NCI-H1436 (cell line): ENCODE measurements around the gene SLC27A3.
A peak's percentile ranks its signal among the peaks of the same experiment; 100 is the strongest.
"Not testable (repeated sequence)": the region's sequence is repeated elsewhere in the genome, so short reads cannot be mapped to it uniquely, and the experiment has no call there.

ENCODE experiments used
- DNase-seq: peaks from one replicate; lab custom pipeline; 2025; lab: John Stamatoyannopoulos, UW

Gene SLC27A3

GRCh38 chr1:153779781-153780541, 4.8 kb downstream of the SLC27A3 start:
- no peak for DNase-seq

DNA sequence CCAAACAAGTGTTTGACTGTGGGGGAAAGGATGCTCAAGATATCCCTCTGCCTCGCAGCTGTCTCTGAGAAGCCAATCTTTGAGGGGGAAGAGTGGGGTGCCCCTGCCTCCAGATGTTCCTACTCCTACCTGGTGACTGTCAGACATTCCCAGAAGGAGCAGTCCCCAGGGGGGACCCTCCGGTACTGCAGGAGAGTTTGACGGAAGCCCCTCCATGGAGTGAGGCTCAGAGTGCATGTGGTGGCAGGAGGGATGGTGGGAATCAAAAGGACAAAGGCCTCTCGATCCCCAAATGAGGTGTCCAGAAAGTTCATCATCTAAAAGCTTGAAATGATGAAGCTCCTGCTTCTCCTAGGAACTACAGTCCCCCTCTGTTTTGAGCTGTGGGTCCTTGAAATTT, 5.3 kb downstream of the SLC27A3 start:
- no peak for DNase-seq

- not testable (repeated sequence) for DNase-seq
Measured at GRCh38 chr1:153782648-153783047, 7.4 kb downstream of the SLC27A3 start.

- peak; percentile 86 for DNase-seq
Measured at GRCh38 chr1:153783233-153784190, 8.3 kb downstream of the SLC27A3 start.

DNA sequence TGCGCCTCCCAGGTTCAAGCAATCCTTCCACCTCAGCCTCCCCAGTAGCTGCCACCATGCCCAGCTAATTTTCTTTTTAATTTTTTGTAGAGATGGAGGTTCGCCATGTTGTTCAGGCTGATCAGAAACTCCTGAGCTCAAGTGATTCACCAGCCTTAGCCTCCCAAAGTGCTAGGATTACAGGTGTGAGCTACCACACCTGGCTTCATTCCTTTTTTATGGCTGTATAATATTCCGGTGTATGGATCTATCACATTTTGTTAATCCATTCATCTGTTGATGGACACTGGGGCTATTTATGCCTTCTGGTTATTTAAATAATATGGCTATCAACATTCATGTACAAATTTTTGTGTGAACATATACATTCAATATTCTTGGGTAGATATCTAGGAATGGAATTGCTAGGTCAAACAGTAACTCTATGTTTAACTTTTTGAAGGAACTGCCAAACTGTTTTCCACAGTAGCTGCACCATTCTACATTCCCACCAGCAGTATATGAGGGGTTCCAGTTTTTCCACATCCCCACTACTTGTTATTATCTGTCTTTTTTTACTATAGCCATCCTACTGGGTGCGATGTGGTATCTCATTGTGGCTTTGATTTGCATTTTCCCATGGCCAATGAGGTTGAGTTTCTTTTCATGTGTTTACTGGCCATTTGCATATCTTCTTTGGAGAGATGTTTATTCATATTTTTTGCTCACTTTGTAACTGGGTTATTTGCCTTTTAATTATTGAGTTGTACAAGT, 11.0 kb downstream of the SLC27A3 start:
- DNase-seq = no peak

- no peak for DNase-seq
Measured at GRCh38 chr1:153789478-153790034, 14.3 kb downstream of the SLC27A3 start.

DNA sequence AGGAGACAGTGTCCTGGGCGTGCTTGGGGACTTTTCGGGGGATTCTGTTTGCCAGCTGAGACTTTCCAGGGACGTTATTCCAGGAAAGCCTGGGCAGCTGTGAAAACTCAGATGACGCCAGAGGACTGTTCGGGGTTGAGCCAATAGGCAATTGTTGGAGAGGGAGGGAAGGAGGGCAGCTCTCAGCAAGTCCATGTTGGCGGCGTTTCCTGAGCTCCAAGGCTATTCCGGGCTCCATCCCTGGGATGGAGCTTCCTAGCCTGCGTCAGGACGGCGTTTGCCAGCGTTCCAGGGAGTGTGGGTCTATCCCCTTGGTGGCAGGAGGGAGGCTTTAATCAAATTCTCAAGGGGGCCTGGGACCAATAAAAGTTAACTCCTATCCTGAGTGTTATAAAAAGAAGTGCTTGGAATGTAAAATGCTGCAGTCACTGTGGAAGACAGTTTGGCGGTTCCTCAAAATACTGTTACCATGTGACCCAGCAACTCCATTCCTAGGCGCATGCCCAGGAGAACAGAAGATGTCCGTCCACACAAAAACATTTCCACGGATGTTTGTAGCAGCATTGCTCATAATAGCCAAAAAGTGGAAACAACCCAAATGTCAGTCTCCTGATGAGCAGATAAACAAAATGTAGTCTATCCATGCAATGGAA, 15.2 kb downstream of the SLC27A3 start:
- DNase-seq = no peak

- no peak for DNase-seq
Measured at GRCh38 chr1:153790966-153791647, 15.9 kb downstream of the SLC27A3 start.

DNA sequence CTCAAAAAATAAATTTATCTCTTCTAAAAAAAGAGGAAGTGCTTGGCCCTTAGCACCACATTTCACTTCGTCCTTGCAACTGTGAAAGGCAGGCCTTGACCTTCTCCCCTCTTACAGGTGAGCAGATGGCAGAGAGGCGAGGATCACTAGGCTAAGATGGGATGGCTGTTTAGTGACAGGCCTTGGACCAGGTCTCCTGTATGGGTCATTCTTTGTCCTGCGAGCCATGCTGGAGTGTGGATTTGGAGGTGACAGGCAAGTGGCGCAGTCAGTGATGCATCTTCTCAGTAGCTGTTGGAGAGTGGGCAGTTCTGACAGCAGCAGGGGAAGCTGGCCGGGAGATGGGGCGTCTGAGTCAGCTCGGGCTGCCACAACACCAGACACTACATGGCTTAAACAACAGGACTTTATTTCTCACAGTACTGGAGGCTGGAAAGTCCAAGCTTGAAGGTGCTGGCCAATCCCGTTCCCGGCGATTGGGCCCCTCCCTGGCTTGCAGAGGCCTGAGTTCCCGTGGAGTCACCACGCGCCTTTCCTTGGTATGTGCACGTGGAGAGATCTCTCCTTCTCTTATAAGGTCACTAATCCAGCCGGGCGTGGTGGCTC, 16.5 kb downstream of the SLC27A3 start:
- DNase-seq = no peak

GRCh38 chr1:153792631-153793041, 17.4 kb downstream of the SLC27A3 start:
- DNase-seq = no peak

GRCh38 chr1:153793261-153793972, 18.2 kb downstream of the SLC27A3 start:
- DNase-seq = no peak

DNA sequence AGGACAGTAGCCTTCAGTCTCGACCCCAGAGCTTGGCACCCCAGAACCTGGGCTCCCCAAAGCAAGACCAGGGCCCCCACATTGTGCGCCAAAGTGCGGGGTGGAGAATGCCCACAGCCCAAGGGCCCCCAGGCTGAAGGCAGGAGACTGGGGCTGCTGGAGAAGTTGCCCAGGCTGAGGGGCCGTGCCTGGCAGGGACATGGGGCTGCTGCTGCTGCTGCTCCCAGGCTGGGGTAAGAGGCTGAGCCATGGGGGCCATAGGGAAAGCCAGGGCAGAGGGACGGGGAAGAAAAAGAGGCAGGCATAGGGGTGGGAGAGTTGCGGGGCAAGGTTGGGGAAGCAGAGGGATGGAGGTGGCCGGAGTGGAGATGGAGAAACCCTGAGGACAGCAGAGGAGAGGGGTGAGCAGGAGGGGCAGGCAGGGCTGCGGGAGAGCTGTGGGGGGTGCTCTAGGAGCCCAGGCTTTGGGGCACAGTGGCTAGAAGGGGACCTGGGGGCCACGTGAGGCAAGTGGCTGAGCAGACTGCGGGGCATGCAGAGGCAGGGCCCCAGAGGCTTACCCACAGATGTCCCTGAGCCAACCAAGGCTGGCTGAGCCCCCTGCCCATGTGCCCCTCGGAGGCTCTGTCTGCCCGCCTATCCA, 18.9 kb downstream of the SLC27A3 start:
- no peak for DNase-seq

DNA sequence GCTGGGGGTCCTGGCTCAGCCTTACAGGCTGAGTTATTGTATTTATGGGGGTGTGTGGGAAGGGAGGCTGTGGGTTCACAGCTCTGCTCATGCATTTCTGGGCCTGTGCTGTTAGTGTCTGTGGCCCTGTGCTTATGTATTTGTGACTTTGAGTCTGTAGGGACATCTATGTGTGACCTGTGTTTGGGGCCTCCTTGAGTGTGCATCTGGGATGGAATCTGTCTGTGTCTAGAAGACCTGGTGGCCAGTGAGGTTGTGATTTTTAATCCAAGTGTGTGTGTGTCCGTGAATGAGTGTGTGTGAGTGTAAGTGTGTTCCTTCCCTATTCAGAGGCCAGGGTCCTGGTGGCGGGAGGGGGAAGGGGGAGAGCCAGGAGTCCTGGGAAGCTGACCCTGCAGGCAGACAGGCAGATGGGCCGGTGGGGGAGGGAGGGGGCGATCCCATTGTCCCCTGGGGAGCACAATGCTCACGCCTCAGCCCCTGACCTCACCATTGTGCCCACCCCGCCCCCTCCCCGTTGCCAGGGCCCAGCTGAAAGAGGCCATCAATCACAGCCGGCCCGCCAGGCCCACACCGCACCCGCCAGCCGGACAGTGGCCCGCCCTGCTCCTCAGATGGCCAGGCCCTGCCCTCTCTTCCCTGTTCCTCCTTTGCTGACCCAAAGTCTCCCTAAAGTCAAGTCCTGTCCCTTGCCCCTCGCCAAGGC, 19.6 kb downstream of the SLC27A3 start:
- DNase-seq = no peak

DNA sequence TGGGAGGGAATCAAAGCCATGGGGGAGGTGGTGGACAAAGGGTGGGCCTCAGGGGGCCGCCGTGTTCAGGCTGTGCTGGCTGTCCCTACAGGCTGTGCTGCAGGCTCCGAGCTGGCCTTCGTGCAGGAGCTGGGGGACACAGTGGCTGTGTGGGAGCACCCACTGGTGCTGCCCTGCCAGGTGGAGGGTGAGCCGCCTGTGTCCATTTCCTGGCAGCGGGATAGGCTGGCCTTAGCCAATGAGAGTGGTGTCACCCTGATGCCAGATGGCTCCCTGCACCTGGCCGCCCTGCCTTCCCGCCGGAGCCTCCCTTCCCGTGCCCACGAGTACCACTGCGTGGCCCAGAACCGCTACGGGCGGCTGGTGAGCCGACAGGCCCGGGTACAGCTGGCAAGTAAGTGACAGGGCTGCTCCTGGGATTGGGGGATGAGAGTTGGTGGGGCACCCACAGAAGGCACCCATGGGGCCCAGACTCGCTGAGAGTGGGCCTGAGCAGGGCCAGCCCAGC, 20.2 kb downstream of the SLC27A3 start:
- no peak for DNase-seq

GRCh38 chr1:153795934-153796785, 21.0 kb downstream of the SLC27A3 start:
- DNase-seq = no peak

- peak; percentile 73 for DNase-seq
Measured at GRCh38 chr1:153796786-153797659, 21.8 kb downstream of the SLC27A3 start.

DNA sequence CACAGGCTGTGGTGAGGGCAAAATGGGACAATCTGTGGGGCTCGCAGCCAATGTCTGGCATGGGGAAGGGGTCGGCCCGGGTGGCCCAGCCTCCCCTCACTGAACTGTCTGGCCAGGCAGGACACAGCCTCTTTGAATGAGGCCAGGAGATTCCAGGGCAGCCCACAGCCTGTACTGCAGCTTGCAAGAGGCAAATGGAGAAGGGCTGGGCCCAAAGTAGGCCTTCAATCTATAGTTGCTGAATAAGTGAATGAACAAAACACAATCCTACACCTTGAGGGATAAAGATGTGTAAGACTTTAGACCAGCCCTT, 23.2 kb downstream of the SLC27A3 start:
- no peak for DNase-seq
